Stimulated activated CD4-positive, alpha-beta T cell treated with anti-CD3 and anti-CD28 coated beads, Interleukin-2, amount 100 ng/mL, for 48 hours (primary cell): Measurements from ENCODE around the gene MEA1.

Source experiments
- DNase-seq, 2 donors: peaks; one replicate each; pipeline ENCODE4 v3.0.0-alpha.2; 2020

The MEA1 gene

DNA sequence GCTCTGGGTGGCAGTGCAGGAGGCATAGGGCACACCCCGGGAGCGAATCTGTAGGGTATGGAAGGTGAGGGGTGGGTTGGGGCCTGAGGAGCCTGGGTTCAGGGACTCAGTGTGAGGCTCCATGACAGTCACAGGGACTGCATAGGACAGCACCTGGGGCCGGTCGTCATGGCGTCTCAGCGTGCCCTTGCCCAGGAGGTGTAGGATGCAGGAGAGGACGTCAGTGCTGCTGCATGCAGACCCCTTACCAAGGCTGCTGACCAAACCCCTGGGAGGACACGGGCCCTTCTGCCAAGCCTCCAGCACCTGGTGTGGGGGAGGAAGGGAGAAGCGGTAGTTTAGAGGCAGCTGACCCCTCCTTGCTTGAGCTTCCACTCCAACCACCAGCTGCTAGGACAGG is 24.0 kb upstream of the MEA1 start:
- no peak for DNase-seq

DNA sequence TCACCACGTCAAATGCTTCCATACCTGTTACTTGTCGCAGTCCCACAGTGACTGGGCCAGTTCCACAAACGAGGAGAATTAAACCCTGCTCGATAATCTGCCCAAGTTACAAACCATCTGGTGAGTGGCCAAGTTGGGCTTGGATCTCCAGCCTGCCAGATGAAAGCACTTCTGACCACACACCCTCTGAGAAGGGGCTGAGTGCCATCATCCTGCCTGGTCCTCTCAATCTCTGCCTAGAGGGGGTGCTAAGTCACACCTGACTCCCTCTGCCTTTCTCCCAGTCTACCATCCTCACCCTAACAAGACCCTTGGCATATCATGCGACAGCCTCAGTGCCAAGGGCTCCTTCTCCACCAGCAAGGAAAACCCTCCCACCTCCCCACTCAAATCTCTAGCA is 23.5 kb upstream of the MEA1 start:
- no peak for DNase-seq

DNA sequence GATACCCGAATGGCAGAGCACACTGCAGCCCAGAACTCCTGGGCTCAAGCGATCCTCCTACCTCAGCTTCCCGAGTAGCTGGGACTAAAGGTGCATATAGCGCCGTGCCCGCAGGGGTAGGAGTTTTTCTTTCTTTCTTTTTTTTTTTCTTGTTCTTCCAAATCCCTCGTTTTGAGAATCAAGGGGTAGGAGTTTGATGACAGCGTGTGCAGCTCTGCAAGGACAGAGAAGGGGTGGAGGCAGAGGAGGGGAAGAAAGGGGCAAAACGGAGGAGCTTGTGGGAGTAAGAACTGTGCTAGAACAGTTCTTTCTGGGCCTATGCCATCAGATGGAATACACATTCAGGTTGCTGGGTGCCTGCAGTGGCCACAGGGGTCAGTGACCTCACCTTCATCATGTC is 23.0 kb upstream of the MEA1 start:
- DNase-seq = no peak

GRCh38 chr6:43035495-43036194 is 21.9 kb upstream of the MEA1 start:
- no peak for DNase-seq

DNA sequence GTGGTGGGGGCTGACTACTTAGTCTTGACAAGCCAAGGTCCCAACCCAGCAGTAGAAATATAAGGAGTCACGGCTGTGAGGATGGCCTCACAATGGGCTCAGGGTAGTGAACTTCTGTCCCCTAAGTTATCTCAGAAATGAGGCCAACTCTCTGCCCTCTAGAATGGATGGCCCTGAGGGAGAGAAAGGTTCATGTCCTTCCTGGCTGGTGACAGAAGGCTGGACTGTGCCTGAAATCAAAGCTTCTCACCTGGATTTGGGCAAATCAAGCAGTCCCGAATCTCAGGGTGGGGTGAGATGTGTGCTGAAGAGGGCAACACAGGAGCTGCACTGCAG is 20.4 kb upstream of the MEA1 start:
- no peak for DNase-seq

DNA sequence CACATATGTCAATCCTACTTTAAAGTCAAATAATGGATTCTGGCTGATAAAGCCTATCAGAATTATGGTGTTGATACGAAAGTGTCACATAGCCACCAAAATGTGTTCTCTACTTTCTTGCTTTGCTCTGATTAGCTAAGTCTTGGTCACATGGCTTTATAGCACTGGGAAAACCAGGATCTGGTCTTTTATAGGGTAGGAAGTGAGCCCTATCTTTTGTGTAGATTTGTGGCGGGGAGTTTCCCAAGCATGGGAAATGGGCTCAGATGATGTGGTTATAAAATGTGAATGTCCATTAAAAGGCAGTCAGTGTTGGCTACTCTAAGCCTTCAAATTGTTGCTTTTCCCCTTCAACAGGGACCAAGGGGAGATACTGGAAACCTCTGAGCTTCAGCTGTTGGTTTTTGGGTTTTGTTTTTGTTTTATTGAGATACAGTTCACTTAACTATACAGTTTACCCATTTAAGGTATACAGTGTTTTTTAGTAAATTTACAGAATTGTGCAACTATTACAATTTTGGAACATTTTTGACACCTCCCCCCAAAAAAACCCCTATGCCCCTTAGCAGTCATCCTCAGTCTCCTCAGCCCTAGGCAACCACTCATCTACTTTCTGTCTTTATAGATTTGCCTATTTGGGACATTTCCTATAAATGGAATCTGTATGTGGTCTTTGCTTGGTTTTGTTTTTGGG is 19.9 kb upstream of the MEA1 start:
- no peak for DNase-seq

- no peak for DNase-seq
Measured at GRCh38 chr6:43032326-43032725, 18.6 kb upstream of the MEA1 start.

- no peak for DNase-seq
Measured at GRCh38 chr6:43029120-43029519, 15.4 kb upstream of the MEA1 start.

DNA sequence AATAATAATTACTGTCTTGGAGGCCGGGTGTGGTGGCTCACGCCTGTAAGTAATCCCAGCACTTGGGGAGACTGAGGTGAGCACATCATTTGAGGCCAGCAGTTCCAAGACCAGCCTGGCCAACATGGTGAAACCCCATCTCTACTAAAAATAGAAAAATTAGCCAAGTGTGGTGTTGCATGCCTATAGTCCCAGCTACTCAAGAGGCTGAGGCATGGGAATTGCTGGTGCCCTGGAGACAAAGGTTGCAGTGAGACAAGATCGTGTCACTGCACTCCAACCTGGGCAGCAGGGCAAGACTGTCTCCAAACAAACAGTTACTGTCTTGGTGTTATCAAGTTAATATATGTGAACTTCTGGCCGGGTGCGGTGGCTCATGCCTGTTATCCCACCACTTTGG is 12.6 kb upstream of the MEA1 start:
- no peak for DNase-seq

DNA sequence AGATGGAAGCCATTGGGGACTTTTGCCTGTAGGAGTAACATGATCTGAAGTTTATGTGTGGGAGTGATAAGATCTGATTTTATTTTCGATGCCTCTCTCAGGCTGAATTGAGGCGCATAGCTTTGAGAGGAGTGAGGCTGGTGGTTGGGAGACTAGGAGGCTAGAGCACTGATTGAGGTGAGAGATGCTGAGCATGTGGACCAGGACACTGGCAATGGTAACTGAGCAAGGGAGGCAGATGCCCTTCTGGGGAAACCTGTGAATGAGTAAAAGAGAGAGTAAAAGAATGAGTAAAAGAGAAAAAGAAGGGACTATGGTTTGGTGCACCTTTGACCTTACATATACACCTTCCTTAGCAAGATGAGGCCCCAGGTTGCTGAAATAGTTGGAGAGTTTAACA is 10.7 kb upstream of the MEA1 start:
- no peak for DNase-seq

DNA sequence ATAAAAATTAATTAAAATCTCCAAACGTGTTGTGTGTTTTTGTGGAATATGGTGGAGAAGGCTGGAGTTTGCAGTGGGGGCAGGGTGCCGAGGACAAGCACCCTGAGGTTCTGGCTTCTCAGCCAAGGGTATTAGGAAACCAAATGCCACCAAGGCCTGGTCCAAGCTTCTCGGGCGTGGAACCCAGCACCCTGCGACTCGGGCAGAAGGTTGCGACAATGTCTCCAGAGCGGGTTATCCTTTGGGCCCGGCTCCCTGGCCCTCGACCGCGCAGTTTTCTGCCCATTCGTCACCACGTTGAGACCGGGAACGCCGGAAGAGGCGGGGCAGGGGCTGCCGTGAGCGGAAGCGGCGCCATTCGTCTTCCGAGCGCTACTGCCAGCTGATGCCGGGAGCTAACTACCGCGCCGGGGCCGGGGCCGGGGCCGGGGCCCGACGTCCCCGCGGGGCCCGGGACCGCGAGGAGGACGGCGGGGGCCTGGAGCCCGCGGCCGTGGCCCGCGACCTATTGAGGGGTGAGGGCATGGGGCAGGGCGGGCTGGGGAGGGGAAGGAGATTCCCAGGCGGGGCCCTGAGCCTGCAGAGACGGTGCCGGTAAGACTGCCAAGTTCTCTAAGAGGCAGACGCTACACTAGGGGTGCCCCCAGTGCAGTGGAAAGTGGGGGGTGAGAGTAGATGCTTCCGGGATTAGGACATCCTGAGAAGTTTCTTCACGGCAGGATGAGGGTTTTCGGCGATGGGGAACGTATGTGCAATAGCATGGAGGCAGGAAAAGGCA is 7.7 kb upstream of the MEA1 start, which contains the start of gene RRP36:
TSS of gene RRP36 (plus strand) at position 354 of the 778 bp plus-strand sequence. CDS start at position 386, 32 bp downstream.
- peak; percentile 66 to 68 for DNase-seq

GRCh38 chr6:43020847-43021246 is 7.1 kb upstream of the MEA1 start:
- no peak for DNase-seq

DNA sequence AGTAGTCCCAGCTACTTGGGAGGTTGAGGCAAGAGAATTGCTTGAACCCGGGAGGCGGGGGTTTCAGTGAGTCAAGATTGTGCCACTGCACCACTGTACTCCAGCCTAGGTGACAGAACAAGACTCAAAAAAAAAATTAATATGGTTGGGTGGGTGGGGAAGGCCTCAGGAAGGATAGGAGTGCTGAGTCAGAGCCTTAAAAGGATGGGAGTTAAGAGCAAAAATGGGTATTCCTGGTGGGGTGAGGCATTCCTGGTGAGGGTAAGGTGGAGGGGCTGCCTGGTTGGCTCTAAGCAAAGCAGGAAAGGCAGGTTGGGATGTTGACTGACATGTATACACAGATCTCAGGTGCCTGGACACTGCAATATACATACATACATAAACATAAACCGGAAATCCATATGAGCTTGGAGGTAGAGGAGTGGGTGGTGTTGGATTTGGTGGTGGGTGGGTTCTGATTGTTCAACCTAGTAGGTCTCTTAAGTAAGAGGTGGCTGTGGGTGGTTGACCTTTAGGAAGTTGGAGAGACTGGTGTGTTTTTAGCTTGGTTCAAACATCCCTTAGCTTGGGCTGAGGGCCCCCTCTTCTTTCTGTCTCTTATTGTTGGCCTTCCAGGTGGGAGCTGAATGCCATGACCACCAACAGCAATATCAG is 6.4 kb upstream of the MEA1 start:
- no peak for DNase-seq

GRCh38 chr6:43019152-43019551 is 5.4 kb upstream of the MEA1 start:
- no peak for DNase-seq

- DNase-seq = no peak
Measured at GRCh38 chr6:43016943-43017334, 3.2 kb upstream of the MEA1 start.

DNA sequence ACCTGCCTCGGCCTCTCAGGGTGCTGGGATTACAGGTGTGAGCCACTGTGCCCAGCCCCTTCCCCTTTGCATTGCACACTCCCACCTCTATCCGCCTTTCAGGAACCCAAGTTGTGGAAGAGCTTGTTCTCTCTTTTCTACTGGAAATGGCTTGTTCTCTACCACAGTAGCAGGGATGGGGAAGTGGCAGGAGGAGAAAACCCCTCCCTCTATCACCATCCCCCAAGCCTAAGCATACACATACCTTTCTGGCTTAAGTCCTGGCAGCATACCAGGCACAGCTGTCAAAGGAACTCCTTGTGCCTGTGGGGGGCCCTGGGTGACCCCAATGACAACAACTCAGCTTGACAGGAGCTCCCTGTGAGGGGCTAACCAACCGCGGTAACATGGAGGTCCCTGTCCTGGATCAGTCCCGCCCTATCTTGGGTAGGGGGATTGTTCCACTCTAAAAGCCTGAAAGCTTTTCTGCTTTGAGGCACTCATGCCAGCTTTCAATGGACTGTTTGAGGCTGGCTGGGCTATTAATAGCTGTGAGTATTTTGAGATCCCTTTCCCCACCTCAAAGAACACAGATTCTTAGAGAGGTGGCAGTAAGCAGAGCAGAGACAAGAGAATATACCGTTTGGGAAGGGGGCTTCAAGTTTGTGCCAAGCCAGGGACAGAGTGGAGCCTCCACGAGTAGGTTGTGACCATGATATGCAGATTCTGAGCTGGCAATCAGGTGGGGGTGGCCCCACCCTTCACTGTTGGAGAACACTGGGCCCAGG is 2.6 kb upstream of the MEA1 start:
- DNase-seq = no peak

DNA sequence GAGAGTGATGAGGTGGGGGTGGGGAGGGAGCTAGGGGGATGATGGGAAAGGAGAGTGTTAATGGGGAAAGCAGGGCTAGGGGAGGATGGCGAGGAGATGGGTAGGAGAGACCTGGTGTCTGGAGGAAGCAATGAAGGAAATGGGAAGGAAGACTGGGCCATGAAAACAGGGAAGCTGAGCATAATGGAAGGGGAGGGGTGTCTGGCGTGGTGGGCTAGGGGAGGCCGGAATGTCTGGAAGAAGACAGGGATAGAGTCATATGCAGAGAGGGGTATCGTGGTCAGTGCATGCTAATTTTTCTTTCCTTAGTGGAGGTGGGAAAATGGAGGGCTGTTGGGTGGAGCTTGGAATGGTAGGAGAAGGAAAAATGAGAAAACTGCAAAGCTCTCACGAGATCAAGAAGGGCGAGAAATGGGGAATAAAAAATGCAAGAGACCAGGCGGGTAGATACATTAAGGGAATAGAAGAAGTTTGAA is 726 bp upstream of the MEA1 start:
- no peak for DNase-seq

GRCh38 chr6:43013097-43013842 is 476 bp downstream of the MEA1 start:
- no peak for DNase-seq

GRCh38 chr6:43012364-43012763 is 1.4 kb downstream of the MEA1 start:
- no peak for DNase-seq

DNA sequence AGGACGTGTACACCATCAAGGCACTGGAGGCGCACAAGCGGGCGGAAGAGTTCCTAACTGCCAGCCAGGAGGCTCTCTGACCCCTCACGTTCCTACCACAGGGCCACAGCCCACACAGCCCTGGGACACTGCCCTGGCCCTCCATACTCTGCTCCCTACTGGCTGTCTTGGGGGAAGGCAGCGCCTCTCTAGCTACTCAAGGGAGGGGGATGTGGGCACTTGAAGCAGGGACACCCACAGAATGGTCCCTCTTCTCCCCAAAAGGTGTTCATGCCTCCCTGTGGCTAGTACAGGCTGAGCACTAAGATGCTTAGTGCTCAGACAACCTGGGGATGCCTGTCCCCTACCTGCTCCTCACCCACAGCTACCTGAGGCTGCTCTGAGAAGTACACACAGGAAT is 2.5 kb downstream of the MEA1 start:
- DNase-seq = no peak

DNA sequence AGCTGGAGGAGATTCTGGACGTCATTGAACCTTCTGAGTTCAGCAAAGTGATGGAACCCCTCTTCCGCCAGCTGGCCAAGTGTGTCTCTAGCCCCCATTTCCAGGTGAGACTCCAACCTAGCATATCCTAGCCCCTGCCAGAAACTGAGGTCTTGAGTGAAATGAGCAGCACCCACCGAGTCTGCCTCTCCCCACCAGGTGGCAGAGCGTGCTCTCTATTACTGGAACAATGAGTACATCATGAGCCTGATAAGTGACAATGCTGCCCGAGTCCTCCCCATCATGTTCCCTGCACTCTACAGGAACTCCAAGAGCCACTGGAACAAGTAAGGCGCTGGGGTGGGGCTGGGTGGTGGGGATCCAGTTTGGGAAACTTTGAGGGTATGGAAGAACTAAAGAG is 4.6 kb downstream of the MEA1 start:
- no peak for DNase-seq

DNA sequence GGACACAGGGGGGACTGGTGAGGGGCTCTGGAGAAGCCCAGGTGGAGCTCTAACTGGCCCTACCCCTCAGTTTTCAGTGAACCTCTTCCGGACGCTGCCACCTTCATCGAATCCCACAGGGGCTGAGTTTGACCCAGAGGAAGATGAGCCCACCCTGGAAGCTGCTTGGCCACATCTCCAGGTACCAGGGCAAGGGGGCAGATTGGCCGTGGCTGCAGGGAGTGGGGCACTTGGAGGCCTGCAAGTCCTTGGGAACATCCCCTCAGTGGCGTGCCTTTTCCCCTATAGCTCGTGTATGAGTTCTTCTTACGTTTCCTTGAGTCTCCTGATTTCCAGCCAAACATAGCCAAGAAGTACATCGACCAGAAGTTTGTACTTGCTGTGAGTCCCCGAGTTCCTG is 6.6 kb downstream of the MEA1 start:
- no peak for DNase-seq
